ENCODE measurements around the gene BAIAP2L2.

The BAIAP2L2 gene

GRCh38 chr22:38144025-38144405 is 33.5 kb upstream of the BAIAP2L2 start:
- H3K4me3 ChIP-seq (replicated peaks; ENCODE audit: low read depth, low read length): no peak overlapping the region
- no peak for TF ChIP-seq CTCF (IDR thresholded peaks at IDR 0.05; ENCODE audit: low read length, missing control alignments)
- DNase-seq (ENCODE audit: low read depth): no peak

GRCh38 chr22:38142606-38143005 is 32.1 kb upstream of the BAIAP2L2 start:
- no peak overlapping the region for H3K4me3 ChIP-seq (replicated peaks; ENCODE audit: low read depth, low read length)
- DNase-seq (ENCODE audit: low read depth): no peak
- TF ChIP-seq CTCF (IDR thresholded peaks at IDR 0.05; ENCODE audit: low read length, missing control alignments): no peak

GRCh38 chr22:38141217-38141973 is 30.9 kb upstream of the BAIAP2L2 start:
- no peak for DNase-seq (ENCODE audit: low read depth)
- TF ChIP-seq CTCF (IDR thresholded peaks at IDR 0.05; ENCODE audit: low read length, missing control alignments): no peak
- no peak overlapping the region for H3K4me3 ChIP-seq (replicated peaks; ENCODE audit: low read depth, low read length)

GRCh38 chr22:38139901-38140300 is 29.4 kb upstream of the BAIAP2L2 start:
- H3K4me3 ChIP-seq (replicated peaks; ENCODE audit: low read depth, low read length): no peak overlapping the region
- DNase-seq (ENCODE audit: low read depth): no peak
- TF ChIP-seq CTCF (IDR thresholded peaks at IDR 0.05; ENCODE audit: low read length, missing control alignments): no peak

- no peak for TF ChIP-seq CTCF (IDR thresholded peaks at IDR 0.05; ENCODE audit: low read length, missing control alignments)
- H3K4me3 ChIP-seq (replicated peaks; ENCODE audit: low read depth, low read length): no peak overlapping the region
- DNase-seq (ENCODE audit: low read depth): no peak
Measured at GRCh38 chr22:38138961-38139360, 28.5 kb upstream of the BAIAP2L2 start.

- no peak overlapping the region for H3K4me3 ChIP-seq (replicated peaks; ENCODE audit: low read depth, low read length)
- TF ChIP-seq CTCF (IDR thresholded peaks at IDR 0.05; ENCODE audit: low read length, missing control alignments): no peak
- no peak for DNase-seq (ENCODE audit: low read depth)
Measured at GRCh38 chr22:38137876-38138687, 27.6 kb upstream of the BAIAP2L2 start.

All from fibroblast of pulmonary artery (primary cell).